Measurements from ENCODE around the gene CHRNB2. TPM values are rescaled to one million over a fixed set of nuclear protein-coding genes. Genes with fewer than 3 reads are reported as not detected.

Gene CHRNB2
- total RNA-seq, 1 experiment from 2014 or later: 0.21 TPM

DNA sequence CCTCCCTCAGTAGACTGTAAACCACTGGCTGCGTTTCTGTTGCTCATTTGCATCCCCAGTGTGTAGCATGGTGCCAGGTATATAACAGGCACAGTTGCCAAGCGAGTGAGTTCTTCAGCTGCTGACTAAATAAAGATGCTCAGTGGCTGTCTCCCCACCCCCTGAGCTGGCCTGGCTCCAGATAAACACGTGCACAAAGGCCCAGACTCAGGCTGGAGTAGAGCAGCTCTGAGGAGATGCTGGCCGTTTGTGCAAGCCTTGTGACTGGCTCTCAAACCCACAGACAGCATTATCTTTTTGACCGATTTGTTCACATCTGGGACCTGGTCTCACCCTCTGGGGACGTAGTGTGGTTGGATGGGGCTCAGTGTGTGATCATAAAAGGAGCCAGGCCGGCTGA is 7.1 kb downstream of the CHRNB2 start:
- no peak for TF ChIP-seq CTCF (IDR thresholded peaks at IDR 0.05; ENCODE audit: unreplicated experiment)
- H3K9me3 Mint-ChIP-seq (ENCODE audit: unreplicated experiment): no peaks in the 10 kb centered on the region
- POLR2A ChIA-PET: interaction anchor here (0.7 to 2.4 kb wide), 5 partner anchors 13 to 504 kb away, joined by 3 to 8 read pairs (median 3); partner anchors contain the start of gene EFNA3
- BruUV-seq (replicated peaks): no TSS peak
- H3K27ac Mint-ChIP-seq (ENCODE audit: low read depth, unreplicated experiment): no peak overlapping the region
- DNase-seq (ENCODE audit: unreplicated experiment): peak; percentile 56
- H3K27me3 Mint-ChIP-seq (ENCODE audit: insufficient read depth, unreplicated experiment): peaks cover 29% of the 10 kb centered on the region
- no peak overlapping the region for H3K4me3 Mint-ChIP-seq (ENCODE audit: unreplicated experiment)
- peaks cover 8% of the 10 kb centered on the region for H3K4me1 Mint-ChIP-seq (ENCODE audit: insufficient read depth, unreplicated experiment)
- H3K36me3 Mint-ChIP-seq (ENCODE audit: insufficient read depth, unreplicated experiment): peaks cover 10% of the 10 kb centered on the region
- CTCF ChIA-PET: interaction anchor here (0.6 to 2.9 kb wide), 2 partner anchors 15 to 84 kb away, joined by 5 to 13 read pairs; no protein-coding TSS in a partner anchor
- intact Hi-C loops (cut with micrococcal nuclease): no loop called here

- Mint-ChIP-seq H3K9me3 (ENCODE audit: unreplicated experiment) (no peaks in the 10 kb centered on the region), H3K27ac (ENCODE audit: low read depth, unreplicated experiment) (no peak overlapping the region), H3K36me3 (ENCODE audit: insufficient read depth, unreplicated experiment) (peaks cover 15% of the 10 kb centered on the region), H3K27me3 (ENCODE audit: insufficient read depth, unreplicated experiment) (peaks cover 27% of the 10 kb centered on the region), H3K4me1 (ENCODE audit: insufficient read depth, unreplicated experiment) (peaks cover 8% of the 10 kb centered on the region), H3K4me3 (ENCODE audit: unreplicated experiment) (no peak overlapping the region)
- ChIA-PET CTCF (interaction anchor here (0.6 to 2.9 kb wide), 4 partner anchors 16 to 343 kb away, joined by 3 to 13 read pairs (median 4); no protein-coding TSS in a partner anchor), POLR2A (interaction anchor here (0.9 to 2.4 kb wide), 4 partner anchors 12 to 31 kb away, joined by 3 to 8 read pairs (median 4); no protein-coding TSS in a partner anchor)
- DNase-seq (ENCODE audit: unreplicated experiment): no peak
- intact Hi-C loops (cut with micrococcal nuclease): no loop called here
- no TSS peak for BruUV-seq (replicated peaks)
- TF ChIP-seq CTCF (IDR thresholded peaks at IDR 0.05; ENCODE audit: unreplicated experiment): no peak
These were observed 7.8 kb downstream of the CHRNB2 start for GRCh38 chr1:154575147-154575927.

DNA sequence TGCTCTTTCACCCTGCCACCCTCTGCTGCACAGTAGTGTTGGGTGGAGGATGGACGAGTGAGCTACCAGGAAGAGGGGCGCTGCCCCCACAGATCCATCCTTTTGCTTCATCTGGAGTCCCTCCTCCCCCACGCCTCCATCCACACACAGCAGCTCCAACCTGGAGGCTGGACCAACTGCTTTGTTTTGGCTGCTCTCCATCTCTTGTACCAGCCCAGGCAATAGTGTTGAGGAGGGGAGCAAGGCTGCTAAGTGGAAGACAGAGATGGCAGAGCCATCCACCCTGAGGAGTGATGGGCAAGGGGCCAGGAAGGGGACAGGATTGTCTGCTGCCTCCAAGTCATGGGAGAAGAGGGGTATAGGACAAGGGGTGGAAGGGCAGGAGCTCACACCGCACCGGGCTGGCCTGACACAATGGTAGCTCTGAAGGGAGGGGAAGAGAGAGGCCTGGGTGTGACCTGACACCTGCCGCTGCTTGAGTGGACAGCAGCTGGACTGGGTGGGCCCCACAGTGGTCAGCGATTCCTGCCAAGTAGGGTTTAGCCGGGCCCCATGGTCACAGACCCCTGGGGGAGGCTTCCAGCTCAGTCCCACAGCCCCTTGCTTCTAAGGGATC is 8.5 kb downstream of the CHRNB2 start:
- intact Hi-C loops (cut with micrococcal nuclease): no loop called here
- BruUV-seq (replicated peaks): no TSS peak
- ChIA-PET CTCF (interaction anchor here (0.5 to 2.9 kb wide), 4 partner anchors 16 to 509 kb away, joined by 3 to 13 read pairs (median 4); no protein-coding TSS in a partner anchor), POLR2A (interaction anchor here (1.4 to 2.4 kb wide), 2 partner anchors 16 to 30 kb away, joined by 4 to 8 read pairs; no protein-coding TSS in a partner anchor)
- no peak for DNase-seq (ENCODE audit: unreplicated experiment)
- Mint-ChIP-seq H3K36me3 (ENCODE audit: insufficient read depth, unreplicated experiment) (peaks cover 20% of the 10 kb centered on the region), H3K27ac (ENCODE audit: low read depth, unreplicated experiment) (no peak overlapping the region), H3K27me3 (ENCODE audit: insufficient read depth, unreplicated experiment) (peaks cover 20% of the 10 kb centered on the region), H3K4me1 (ENCODE audit: insufficient read depth, unreplicated experiment) (peaks cover 8% of the 10 kb centered on the region), H3K9me3 (ENCODE audit: unreplicated experiment) (no peaks in the 10 kb centered on the region), H3K4me3 (ENCODE audit: unreplicated experiment) (no peak overlapping the region)
- TF ChIP-seq CTCF (IDR thresholded peaks at IDR 0.05; ENCODE audit: unreplicated experiment): no peak

Measured in MCF 10A (cell line).